Body of pancreas (tissue), 4 donors: Measurements from ENCODE around the gene LSM4. TPM values are rescaled to one million over a fixed set of nuclear protein-coding genes. Genes with fewer than 3 reads are reported as not detected.
A peak's percentile ranks its signal among the peaks of the same experiment; 100 is the strongest.
"Not testable (repeated sequence)": the region's sequence is repeated elsewhere in the genome, so short reads cannot be mapped to it uniquely, and the experiment has no call there.

Experiments used
- ATAC-seq: fragments of 150-250 bp; one replicate; pipeline ENCODE4 v1.9.1; 2016
- DNase-seq, 4 donors: peaks; one replicate each; pipeline ENCODE4 v3.0.0-alpha.2; 2019
- H3K27ac ChIP-seq, 4 donors: fragments of 200-600 bp; sonication (generic); 1 replicate in 3 of 4; 2 replicates in 1 of 4; pipeline versions ENCODE4 v1.5.1 to v1.6.1; 2016 to 2019; ENCODE audit warnings: mild to moderate bottlenecking in 1 of 4, mixed read lengths in 1 of 4, moderate library complexity in 1 of 4
- H3K27me3 ChIP-seq, 2 donors: fragments of 200-600 bp; sonication (generic); one replicate each; pipeline ENCODE4 v1.6.0; 2016; ENCODE audit warnings: mild to moderate bottlenecking in 1 of 2
- H3K36me3 ChIP-seq, 2 donors: fragments of 200-600 bp; sonication (generic); replicated peaks in 1 of 2; 2 replicates each; pipeline ENCODE4 v1.5.1; 2016; ENCODE audit warnings: low read depth in 2 of 2; ENCODE audit not compliant: insufficient read depth in 1 of 2
- H3K4me1 ChIP-seq: fragments of 200-600 bp; sonication (generic); one replicate; pipeline ENCODE4 v1.6.0; 2016
- H3K4me3 ChIP-seq, 2 donors: fragments of 200-600 bp; sonication (generic); 1 replicate in 1 of 2; 2 replicates in 1 of 2; pipeline ENCODE4 v1.5.1; 2016 to 2019
- H3K9me3 ChIP-seq, 3 donors: fragments of 200-600 bp; sonication (generic); 1 replicate in 2 of 3; 2 replicates in 1 of 3; pipeline ENCODE4 v1.5.1; 2016
- POLR2A ChIP-seq, 3 donors: fragments of 450-650 bp; IDR thresholded peaks; one replicate each; pipeline ENCODE4 v1.6.1; 2016; ENCODE audit warnings: antibody characterized with exemption in 3 of 3, mild to moderate bottlenecking in 2 of 3
- WGBS, 2 donors: methylation state at CpG; one replicate each; pipeline ENCODE4 v1.1.5; 2017; 5-methylcytosine and 5-hydroxymethylcytosine counted together
- intact Hi-C: fragments of 100-400 bp; cut with DNase I; formaldehyde crosslinking; loops from one replicate; pipeline ENCODE4 v1.15.1; 2023
- total RNA-seq, 2 donors: library from RNA; depleted of rRNA; stranded (reverse); fragments of >200 nt; gene quantifications; one replicate each; pipeline ENCODE4 v1.1.0, GENCODE V29; 2016
- TF ChIP-seq, protein P1 (sequence below), 7 experiments: fragments of 450-650 bp in 4 of 7; fragments of 200-600 bp in 3 of 7; sonication (generic) in 3 of 7; IDR thresholded peaks; one replicate each; pipeline ENCODE4 v1.5.1; 2016 to 2019; ENCODE audit warnings: antibody characterized with exemption in 7 of 7

The LSM4 gene
- total RNA-seq, 2 donors from 2014 or later = 45.7 to 94.6 TPM

DNA sequence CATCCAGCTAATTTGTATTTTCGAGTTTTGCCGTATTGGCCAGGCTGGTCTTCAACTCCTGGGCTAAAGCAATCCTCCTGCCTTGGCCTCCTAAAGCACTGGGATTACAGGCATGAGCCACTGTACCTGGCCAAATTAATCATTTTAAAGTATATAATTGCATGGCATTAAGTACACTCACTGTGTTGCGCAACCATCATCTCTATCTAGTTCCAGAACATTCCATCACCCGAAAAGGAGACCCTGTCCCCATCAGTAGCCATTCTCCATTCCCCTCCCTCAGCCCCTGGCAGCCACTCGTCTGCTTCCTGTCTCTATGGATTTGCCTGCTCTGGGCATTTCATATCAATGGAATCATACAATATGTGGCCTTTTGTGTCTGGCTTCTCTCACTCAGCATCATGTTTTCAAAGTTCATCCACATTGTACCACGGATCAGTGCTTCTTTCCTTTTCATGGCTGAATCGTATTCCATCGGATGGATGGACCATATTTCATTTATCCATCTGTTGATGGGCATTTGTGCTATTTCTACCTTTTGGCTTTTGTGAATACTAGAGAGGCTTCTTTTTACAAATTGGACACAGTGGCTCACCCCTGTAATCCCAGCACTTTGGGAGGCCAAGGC, 30.6 kb upstream of the LSM4 start:
- H3K4me3 ChIP-seq = no peak overlapping the region
- H3K27me3 ChIP-seq = no peaks in the 10 kb centered on the region
- ATAC-seq (no peak), DNase-seq (no peak)
- no peaks in the 10 kb centered on the region for H3K36me3 ChIP-seq
- H3K9me3 ChIP-seq = no peaks in the 10 kb centered on the region
- WGBS, 2 donors = 86 to 96% methylated on average over 8 of the region's 8 CpGs
- H3K4me1 ChIP-seq = peaks cover 16% of the 10 kb centered on the region
- intact Hi-C loops = no loop called here
- TF ChIP-seq POLR2A (IDR thresholded peaks at IDR 0.05) = no peak
- TF ChIP-seq, protein P1, sequence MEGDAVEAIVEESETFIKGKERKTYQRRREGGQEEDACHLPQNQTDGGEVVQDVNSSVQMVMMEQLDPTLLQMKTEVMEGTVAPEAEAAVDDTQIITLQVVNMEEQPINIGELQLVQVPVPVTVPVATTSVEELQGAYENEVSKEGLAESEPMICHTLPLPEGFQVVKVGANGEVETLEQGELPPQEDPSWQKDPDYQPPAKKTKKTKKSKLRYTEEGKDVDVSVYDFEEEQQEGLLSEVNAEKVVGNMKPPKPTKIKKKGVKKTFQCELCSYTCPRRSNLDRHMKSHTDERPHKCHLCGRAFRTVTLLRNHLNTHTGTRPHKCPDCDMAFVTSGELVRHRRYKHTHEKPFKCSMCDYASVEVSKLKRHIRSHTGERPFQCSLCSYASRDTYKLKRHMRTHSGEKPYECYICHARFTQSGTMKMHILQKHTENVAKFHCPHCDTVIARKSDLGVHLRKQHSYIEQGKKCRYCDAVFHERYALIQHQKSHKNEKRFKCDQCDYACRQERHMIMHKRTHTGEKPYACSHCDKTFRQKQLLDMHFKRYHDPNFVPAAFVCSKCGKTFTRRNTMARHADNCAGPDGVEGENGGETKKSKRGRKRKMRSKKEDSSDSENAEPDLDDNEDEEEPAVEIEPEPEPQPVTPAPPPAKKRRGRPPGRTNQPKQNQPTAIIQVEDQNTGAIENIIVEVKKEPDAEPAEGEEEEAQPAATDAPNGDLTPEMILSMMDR (IDR thresholded peaks at IDR 0.05) = no peak
- H3K27ac ChIP-seq = no peak overlapping the region

DNA sequence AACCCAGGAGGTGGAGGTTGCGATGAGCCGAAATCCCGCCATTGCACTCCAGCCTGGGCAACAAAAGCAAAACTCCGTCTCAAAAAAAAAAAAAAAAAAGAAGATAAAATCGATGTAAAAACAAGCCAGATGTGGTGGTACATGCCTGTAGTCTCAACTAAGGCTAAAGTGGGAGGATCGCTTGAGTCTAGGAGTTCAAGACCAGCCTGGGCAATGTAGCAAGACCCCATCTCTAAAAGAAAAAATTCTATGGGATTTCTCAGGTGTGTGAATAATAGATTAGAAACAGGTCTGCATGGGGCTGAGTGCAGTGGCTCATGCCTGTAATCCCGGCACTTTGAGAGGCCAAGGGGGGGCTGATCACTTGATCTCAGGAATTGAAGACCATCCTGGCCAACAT, 28.7 kb upstream of the LSM4 start:
- Histone ChIP-seq H3K4me3 (no peak overlapping the region), H3K27me3 (no peaks in the 10 kb centered on the region), H3K27ac (no peak overlapping the region), H3K36me3 (no peaks in the 10 kb centered on the region), H3K4me1 (peaks cover under 1% of the 10 kb centered on the region), H3K9me3 (no peaks in the 10 kb centered on the region)
- DNase-seq (no peak), ATAC-seq (no peak)
- no peak for TF ChIP-seq POLR2A (IDR thresholded peaks at IDR 0.05)
- TF ChIP-seq, protein P1 (IDR thresholded peaks at IDR 0.05) = no peak
- WGBS, 2 donors = 90 to 91% methylated on average over 7 of the region's 7 CpGs
- intact Hi-C loops = no loop called here

DNA sequence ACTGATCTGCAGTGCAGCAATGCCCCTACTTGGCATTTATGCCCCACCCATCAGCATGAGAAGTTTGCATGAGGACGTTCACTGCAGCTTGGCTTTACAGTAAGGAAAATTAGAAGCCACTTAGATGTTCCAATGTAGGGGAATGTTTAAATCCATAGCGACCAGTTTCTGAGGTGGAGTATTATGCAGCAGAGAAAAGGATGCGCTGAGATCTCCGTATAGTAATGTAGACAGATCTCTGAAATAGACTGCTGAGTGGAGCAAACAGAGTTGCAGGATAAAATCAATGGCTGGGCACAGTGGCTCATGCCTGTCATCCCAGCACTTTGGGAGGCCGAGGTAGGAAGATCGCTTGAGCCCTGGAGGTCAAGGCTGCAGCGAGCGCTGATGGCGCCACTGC, 27.6 kb upstream of the LSM4 start:
- DNase-seq = no peak
- no peaks in the 10 kb centered on the region for H3K4me1 ChIP-seq
- no peak overlapping the region for H3K4me3 ChIP-seq
- H3K36me3 ChIP-seq = no peaks in the 10 kb centered on the region
- intact Hi-C loops = no loop called here
- H3K9me3 ChIP-seq = no peaks in the 10 kb centered on the region
- H3K27me3 ChIP-seq = no peaks in the 10 kb centered on the region
- ATAC-seq = no peak
- 79 to 87% methylated on average over 9 of the region's 9 CpGs for WGBS, 2 donors
- no peak for TF ChIP-seq POLR2A (IDR thresholded peaks at IDR 0.05)
- TF ChIP-seq, protein P1 (IDR thresholded peaks at IDR 0.05) = no peak
- no peak overlapping the region for H3K27ac ChIP-seq

DNA sequence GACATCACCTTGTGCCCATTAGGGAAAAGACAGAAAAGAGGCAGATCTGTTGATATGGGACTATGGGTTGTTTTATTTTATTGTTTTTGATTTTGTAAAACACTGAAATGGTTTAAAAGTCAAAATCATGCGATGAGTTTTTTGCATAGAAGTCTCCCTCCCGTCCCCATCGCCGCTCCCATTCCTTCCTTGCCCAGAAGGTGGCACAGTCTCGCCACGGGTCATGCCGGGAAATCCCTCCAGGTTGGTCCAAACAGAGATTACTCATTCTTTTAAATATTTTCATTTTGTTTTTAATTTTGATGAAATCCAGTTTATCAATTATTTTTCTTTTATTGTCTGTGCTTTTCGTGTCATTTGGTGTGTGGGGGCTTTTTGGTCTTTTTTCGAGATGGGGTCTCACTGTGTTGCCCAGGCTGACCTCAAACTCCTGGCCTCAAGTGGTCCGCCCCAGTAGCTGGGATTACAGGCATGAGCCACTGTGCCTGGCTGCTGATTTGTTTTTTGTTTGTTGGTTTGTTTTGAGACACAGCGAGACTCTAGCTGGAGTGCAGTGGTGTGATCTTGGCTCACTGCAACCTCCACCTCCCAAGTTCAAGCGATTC, 26.8 kb upstream of the LSM4 start:
- ATAC-seq (peak; percentile 80), DNase-seq (peak; percentile 67 to 72 (median 70))
- H3K9me3 ChIP-seq = no peaks in the 10 kb centered on the region
- H3K36me3 ChIP-seq = no peaks in the 10 kb centered on the region
- H3K4me1 ChIP-seq = no peaks in the 10 kb centered on the region
- intact Hi-C loops = loop anchor here (5.0 kb wide), 1 partner anchor 63 kb away; no protein-coding TSS in a partner anchor
- 36 to 41% methylated on average over 12 of the region's 12 CpGs for WGBS, 2 donors
- no peaks in the 10 kb centered on the region for H3K27me3 ChIP-seq
- no peak overlapping the region for H3K27ac ChIP-seq
- no peak overlapping the region for H3K4me3 ChIP-seq
- TF ChIP-seq POLR2A (IDR thresholded peaks at IDR 0.05) = no peak
- TF ChIP-seq, protein P1 (IDR thresholded peaks at IDR 0.05) = peak; percentile 77 to 94 (median 88)

DNA sequence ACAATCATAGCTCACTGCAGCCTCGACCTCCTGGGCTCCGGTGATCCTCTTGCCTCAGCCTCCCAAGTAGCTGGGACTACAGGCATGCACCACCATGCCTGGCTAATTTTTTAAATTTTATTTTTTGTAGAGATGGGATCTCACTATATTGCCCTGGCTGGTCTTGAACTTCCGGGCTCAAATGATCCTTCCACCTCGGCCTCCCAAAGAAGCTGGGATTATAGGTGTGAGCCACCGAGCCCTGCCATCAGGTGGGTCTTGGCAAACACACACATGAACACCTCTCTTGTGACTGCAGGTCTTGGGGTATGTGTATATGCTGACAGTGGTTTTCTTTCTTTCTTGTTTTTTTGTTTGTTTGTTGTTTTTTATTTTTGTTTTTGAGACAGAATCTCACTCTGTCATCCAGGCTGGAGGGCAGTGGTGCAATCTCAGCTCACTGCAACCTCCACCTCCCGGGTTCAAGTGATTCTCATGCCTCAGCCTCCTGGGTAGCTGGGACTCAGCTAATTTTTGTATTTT, 26.0 kb upstream of the LSM4 start:
- not testable (repeated sequence) for ATAC-seq, DNase-seq, H3K36me3 ChIP-seq, H3K4me1 ChIP-seq, H3K9me3 ChIP-seq, H3K4me3 ChIP-seq, H3K27ac ChIP-seq, H3K27me3 ChIP-seq
- 83 to 91% methylated on average over 6 of the region's 6 CpGs for WGBS, 2 donors
- intact Hi-C loops = loop anchor here (5.0 kb wide), 1 partner anchor 63 kb away; no protein-coding TSS in a partner anchor
